Activated T-helper 2 cell treated with anti-CD3 and anti-CD28 coated beads, Interferon-gamma antibody, Interleukin-2, Interleukin-4, amounts not matched to agents 10 μg/mL and 5 μg/mL and 100 μg/mL, durations not matched to agents 14 hours and 24 hours and 36 hours (primary cell): ENCODE data around the gene CNTLN. TPM values are rescaled to one million over a fixed set of nuclear protein-coding genes. Genes with fewer than 3 reads are reported as not detected.
A peak's percentile ranks its signal among the peaks of the same experiment; 100 is the strongest.

Experiments
- DNase-seq: peaks from one replicate; pipeline ENCODE4 v3.0.0; 2021; ENCODE audit warnings: low spot score
- H3K27ac Mint-ChIP-seq: one replicate; pipeline ENCODE4 v1.8.0; 2021; ENCODE audit warnings: mixed read lengths
- H3K27me3 Mint-ChIP-seq: one replicate; pipeline ENCODE4 v1.8.0; 2021; ENCODE audit warnings: low read depth, mixed read lengths
- H3K36me3 Mint-ChIP-seq: one replicate; pipeline ENCODE4 v1.8.0; 2021; ENCODE audit warnings: low read depth, mixed read lengths
- H3K4me1 Mint-ChIP-seq: one replicate; pipeline ENCODE4 v1.8.0; 2021; ENCODE audit warnings: low read depth, mixed read lengths
- H3K4me3 Mint-ChIP-seq: one replicate; pipeline ENCODE4 v1.8.0; 2021; ENCODE audit warnings: low read depth, mild to moderate bottlenecking, moderate library complexity, mixed read lengths
- H3K9me3 Mint-ChIP-seq: one replicate; pipeline ENCODE4 v1.8.0; 2021; ENCODE audit warnings: mixed read lengths
- intact Hi-C: fragments of 100-400 bp; cut with micrococcal nuclease; formaldehyde crosslinking; loops from one replicate; pipeline ENCODE4 v1.15.1; 2023
- total RNA-seq: library from RNA; stranded (reverse); gene quantifications from 2 replicates; pipeline ENCODE4 v1.2.3, GENCODE V29; 2022

Gene CNTLN
- total RNA-seq, result 1.6 and 1.8 TPM in 2 replicates

GRCh38 chr9:17134396-17135294 is at the start of gene CNTLN:
TSS of gene CNTLN (plus strand) at chr9:17135040. CDS start at chr9:17135066, 26 bp downstream.
- intact Hi-C loops, result no loop called here
- peaks cover 8% of the 10 kb centered on the region for H3K27me3 Mint-ChIP-seq
- no peaks in the 10 kb centered on the region for H3K9me3 Mint-ChIP-seq
- H3K4me1 Mint-ChIP-seq, result peaks cover 3% of the 10 kb centered on the region
- peak; percentile 36 for DNase-seq
- peak within 1 kb of the TSS; percentile 78 for H3K4me3 Mint-ChIP-seq
- H3K27ac Mint-ChIP-seq, result peak within 1 kb of the TSS; percentile 68
- no peaks in the 10 kb centered on the region for H3K36me3 Mint-ChIP-seq

- H3K4me3 Mint-ChIP-seq, result no peak overlapping the region
- H3K9me3 Mint-ChIP-seq, result no peaks in the 10 kb centered on the region
- intact Hi-C loops, result no loop called here
- no peaks in the 10 kb centered on the region for H3K4me1 Mint-ChIP-seq
- no peaks in the 10 kb centered on the region for H3K27me3 Mint-ChIP-seq
- no peak for DNase-seq
- H3K27ac Mint-ChIP-seq, result no peak overlapping the region
- no peaks in the 10 kb centered on the region for H3K36me3 Mint-ChIP-seq
These were observed 46.3 kb upstream of the CNTLN start for GRCh38 chr9:17088566-17088965.

GRCh38 chr9:17090041-17090440 is 44.8 kb upstream of the CNTLN start:
- no peaks in the 10 kb centered on the region for H3K36me3 Mint-ChIP-seq
- no peak overlapping the region for H3K27ac Mint-ChIP-seq
- no peaks in the 10 kb centered on the region for H3K4me1 Mint-ChIP-seq
- no peaks in the 10 kb centered on the region for H3K27me3 Mint-ChIP-seq
- DNase-seq, result no peak
- peaks cover 3% of the 10 kb centered on the region for H3K9me3 Mint-ChIP-seq
- intact Hi-C loops, result no loop called here
- no peak overlapping the region for H3K4me3 Mint-ChIP-seq

- no peak overlapping the region for H3K4me3 Mint-ChIP-seq
- H3K9me3 Mint-ChIP-seq, result no peaks in the 10 kb centered on the region
These were observed 18.4 kb upstream of the CNTLN start for GRCh38 chr9:17116400-17116837.

GRCh38 chr9:17117372-17117771 is 17.5 kb upstream of the CNTLN start:
- Mint-ChIP-seq H3K9me3 (peaks cover 4% of the 10 kb centered on the region), H3K27me3 (no peaks in the 10 kb centered on the region), H3K36me3 (no peaks in the 10 kb centered on the region), H3K4me3 (no peak overlapping the region), H3K27ac (no peak overlapping the region), H3K4me1 (no peaks in the 10 kb centered on the region)
- no peak for DNase-seq
- intact Hi-C loops, result no loop called here

More at GRCh38 chr9:17116400-17116837, 18.4 kb upstream of the CNTLN start:
- intact Hi-C loops, result loop anchor here (1.0 kb wide), 1 partner anchor 347 kb away; no protein-coding TSS in a partner anchor
- Mint-ChIP-seq H3K27me3 (no peaks in the 10 kb centered on the region), H3K27ac (no peak overlapping the region), H3K4me1 (no peaks in the 10 kb centered on the region), H3K36me3 (no peaks in the 10 kb centered on the region)
- no peak for DNase-seq

GRCh38 chr9:17120203-17120602 is 14.6 kb upstream of the CNTLN start:
- H3K27ac Mint-ChIP-seq, result no peak overlapping the region
- intact Hi-C loops, result no loop called here
- no peaks in the 10 kb centered on the region for H3K4me1 Mint-ChIP-seq
- H3K36me3 Mint-ChIP-seq, result no peaks in the 10 kb centered on the region
- H3K9me3 Mint-ChIP-seq, result peaks cover 12% of the 10 kb centered on the region
- no peak overlapping the region for H3K4me3 Mint-ChIP-seq
- DNase-seq, result no peak
- no peaks in the 10 kb centered on the region for H3K27me3 Mint-ChIP-seq

- peaks cover 12% of the 10 kb centered on the region for H3K9me3 Mint-ChIP-seq
- no peak overlapping the region for H3K27ac Mint-ChIP-seq
- intact Hi-C loops, result no loop called here
These were observed 13.6 kb upstream of the CNTLN start for GRCh38 chr9:17121264-17121663.

GRCh38 chr9:17130291-17130690 is 4.5 kb upstream of the CNTLN start:
- no peak for DNase-seq
- no peaks in the 10 kb centered on the region for H3K9me3 Mint-ChIP-seq
- peaks cover 3% of the 10 kb centered on the region for H3K4me1 Mint-ChIP-seq
- peaks cover 6% of the 10 kb centered on the region for H3K27me3 Mint-ChIP-seq
- H3K4me3 Mint-ChIP-seq, result no peak overlapping the region
- no peak overlapping the region for H3K27ac Mint-ChIP-seq
- intact Hi-C loops, result no loop called here
- H3K36me3 Mint-ChIP-seq, result no peaks in the 10 kb centered on the region

More at GRCh38 chr9:17121264-17121663, 13.6 kb upstream of the CNTLN start:
- H3K4me1 Mint-ChIP-seq, result no peaks in the 10 kb centered on the region
- H3K27me3 Mint-ChIP-seq, result no peaks in the 10 kb centered on the region
- no peak for DNase-seq
- H3K4me3 Mint-ChIP-seq, result no peak overlapping the region
- no peaks in the 10 kb centered on the region for H3K36me3 Mint-ChIP-seq

- H3K4me1 Mint-ChIP-seq, result peaks cover 3% of the 10 kb centered on the region
- no peak overlapping the region for H3K4me3 Mint-ChIP-seq
- no peaks in the 10 kb centered on the region for H3K36me3 Mint-ChIP-seq
- no peaks in the 10 kb centered on the region for H3K9me3 Mint-ChIP-seq
- intact Hi-C loops, result no loop called here
- H3K27me3 Mint-ChIP-seq, result peaks cover 8% of the 10 kb centered on the region
- no peak for DNase-seq
- no peak overlapping the region for H3K27ac Mint-ChIP-seq
These were observed 4.1 kb upstream of the CNTLN start for GRCh38 chr9:17130725-17131124.

- Mint-ChIP-seq H3K4me1 (peaks cover 3% of the 10 kb centered on the region), H3K4me3 (no peak overlapping the region), H3K9me3 (no peaks in the 10 kb centered on the region), H3K36me3 (no peaks in the 10 kb centered on the region), H3K27me3 (peaks cover 8% of the 10 kb centered on the region), H3K27ac (no peak overlapping the region)
- DNase-seq, result no peak
- intact Hi-C loops, result no loop called here
These were observed 3.3 kb upstream of the CNTLN start for GRCh38 chr9:17131494-17131893.

- H3K27ac Mint-ChIP-seq, result no peak overlapping the region
- H3K9me3 Mint-ChIP-seq, result no peaks in the 10 kb centered on the region
- DNase-seq, result no peak
- peaks cover 8% of the 10 kb centered on the region for H3K27me3 Mint-ChIP-seq
- H3K4me3 Mint-ChIP-seq, result peak overlapping the region; percentile 78
- H3K36me3 Mint-ChIP-seq, result no peaks in the 10 kb centered on the region
- intact Hi-C loops, result no loop called here
- peaks cover 3% of the 10 kb centered on the region for H3K4me1 Mint-ChIP-seq
These were observed 688 bp downstream of the CNTLN start for GRCh38 chr9:17135295-17136160.

- Mint-ChIP-seq H3K27ac (no peak overlapping the region), H3K9me3 (peaks cover 9% of the 10 kb centered on the region), H3K36me3 (no peaks in the 10 kb centered on the region), H3K27me3 (peaks cover 8% of the 10 kb centered on the region), H3K4me1 (peaks cover 3% of the 10 kb centered on the region), H3K4me3 (no peak overlapping the region)
- DNase-seq, result no peak
- intact Hi-C loops, result no loop called here
These were observed 2.7 kb downstream of the CNTLN start for GRCh38 chr9:17137566-17137965.

- H3K27me3 Mint-ChIP-seq, result peaks cover 8% of the 10 kb centered on the region
- no peak overlapping the region for H3K4me3 Mint-ChIP-seq
- H3K27ac Mint-ChIP-seq, result no peak overlapping the region
- intact Hi-C loops, result no loop called here
- peaks cover 3% of the 10 kb centered on the region for H3K4me1 Mint-ChIP-seq
- H3K9me3 Mint-ChIP-seq, result peaks cover 13% of the 10 kb centered on the region
- DNase-seq, result no peak
- H3K36me3 Mint-ChIP-seq, result no peaks in the 10 kb centered on the region
These were observed 3.7 kb downstream of the CNTLN start for GRCh38 chr9:17138503-17138902.
